Activated naive CD8-positive, alpha-beta T cell treated with anti-CD3 and anti-CD28 coated beads, Interleukin-2, amount 50 U/mL, for 16 hours (primary cell): ENCODE measurements around the gene HENMT1.
A peak's percentile ranks its signal among the peaks of the same experiment; 100 is the strongest.
"Not testable (repeated sequence)": the region's sequence is repeated elsewhere in the genome, so short reads cannot be mapped to it uniquely, and the experiment has no call there.

ENCODE experiments used
- DNase-seq: peaks from one replicate; pipeline ENCODE4 v3.0.0-alpha.2; 2020; ENCODE audit warnings: low read depth, low spot score

The HENMT1 gene

GRCh38 chr1:108671143-108671542 lies 10.2 kb upstream of the HENMT1 start:
- DNase-seq, result no peak

DNA sequence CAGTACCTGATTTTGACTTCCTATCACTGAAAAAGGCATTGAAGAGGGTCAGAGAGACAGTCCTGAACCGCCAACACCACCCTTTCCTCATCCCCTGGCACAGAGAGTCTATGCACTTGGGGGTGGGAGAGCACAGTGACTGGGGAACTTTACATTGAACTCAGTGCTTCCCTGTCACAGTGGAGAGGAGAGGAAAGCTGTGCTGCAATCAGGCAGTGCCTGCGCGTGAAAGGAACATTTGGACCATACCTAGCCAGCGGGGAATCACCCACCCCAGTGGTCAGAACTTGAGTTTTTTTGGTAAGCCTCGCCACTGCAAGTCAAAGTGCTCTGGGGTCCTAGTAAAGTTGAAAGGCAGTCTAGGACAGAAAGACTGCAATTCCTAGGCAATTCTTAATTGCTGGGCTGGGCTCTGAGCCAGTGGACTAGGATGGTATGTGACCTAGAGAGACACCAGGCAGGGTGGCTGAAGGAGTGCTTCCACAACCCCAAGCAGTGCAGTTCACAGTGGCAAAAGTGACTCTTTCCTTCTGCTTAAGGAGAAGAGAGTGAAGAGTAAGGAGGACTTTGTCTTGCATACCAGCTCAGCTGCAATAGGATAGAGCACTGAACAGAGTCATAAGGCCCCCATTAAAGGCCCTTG lies 9.4 kb upstream of the HENMT1 start:
- DNase-seq, result no peak

- DNase-seq, result no peak
Measured at GRCh38 chr1:108669679-108670078, 8.8 kb upstream of the HENMT1 start.

- DNase-seq, result no peak
Measured at GRCh38 chr1:108668777-108669176, 7.9 kb upstream of the HENMT1 start.

GRCh38 chr1:108667422-108667821 lies 6.5 kb upstream of the HENMT1 start:
- not testable (repeated sequence) for DNase-seq

DNA sequence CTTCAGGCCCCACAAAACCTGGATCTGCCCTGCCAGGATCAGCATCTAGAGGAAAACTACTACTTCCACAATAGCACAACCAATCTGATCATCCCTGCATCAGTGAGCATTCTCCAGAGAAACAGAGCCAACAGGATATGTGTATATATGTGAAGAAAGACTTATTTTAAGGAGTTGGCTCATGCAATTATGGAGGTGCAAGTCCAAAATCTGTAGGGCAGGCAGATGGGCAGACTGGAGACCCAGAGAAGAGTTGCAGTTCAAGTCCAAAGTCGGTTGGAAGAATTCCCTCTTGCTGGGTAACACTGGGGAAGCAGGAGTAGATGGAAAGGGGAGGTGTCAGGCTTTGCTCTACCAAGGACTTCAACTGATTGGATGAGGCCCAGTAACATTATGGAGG lies 4.9 kb upstream of the HENMT1 start:
- DNase-seq, result no peak

DNA sequence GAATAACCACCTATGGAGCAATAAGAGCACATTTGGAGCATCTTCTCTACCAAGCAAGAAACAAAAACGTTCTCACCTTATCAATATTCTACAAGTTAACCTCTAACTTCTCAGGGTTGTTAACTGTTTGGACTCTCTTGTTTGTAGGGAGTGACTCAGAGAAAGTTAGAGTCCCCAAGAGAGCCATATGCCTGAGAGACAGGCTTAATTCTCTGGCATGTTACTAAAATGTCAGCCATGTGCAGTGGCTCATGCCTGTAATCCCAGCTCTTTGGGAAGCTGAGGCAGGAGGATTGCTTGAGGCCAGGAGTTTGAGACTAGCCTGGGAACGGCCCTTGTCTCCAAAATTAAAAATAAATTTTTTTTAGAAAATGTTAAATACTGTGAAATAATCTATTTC lies 4.2 kb upstream of the HENMT1 start:
- DNase-seq, result no peak

- no peak for DNase-seq
Measured at GRCh38 chr1:108664481-108664880, 3.6 kb upstream of the HENMT1 start.

- no peak for DNase-seq
Measured at GRCh38 chr1:108663074-108663473, 2.2 kb upstream of the HENMT1 start.

DNA sequence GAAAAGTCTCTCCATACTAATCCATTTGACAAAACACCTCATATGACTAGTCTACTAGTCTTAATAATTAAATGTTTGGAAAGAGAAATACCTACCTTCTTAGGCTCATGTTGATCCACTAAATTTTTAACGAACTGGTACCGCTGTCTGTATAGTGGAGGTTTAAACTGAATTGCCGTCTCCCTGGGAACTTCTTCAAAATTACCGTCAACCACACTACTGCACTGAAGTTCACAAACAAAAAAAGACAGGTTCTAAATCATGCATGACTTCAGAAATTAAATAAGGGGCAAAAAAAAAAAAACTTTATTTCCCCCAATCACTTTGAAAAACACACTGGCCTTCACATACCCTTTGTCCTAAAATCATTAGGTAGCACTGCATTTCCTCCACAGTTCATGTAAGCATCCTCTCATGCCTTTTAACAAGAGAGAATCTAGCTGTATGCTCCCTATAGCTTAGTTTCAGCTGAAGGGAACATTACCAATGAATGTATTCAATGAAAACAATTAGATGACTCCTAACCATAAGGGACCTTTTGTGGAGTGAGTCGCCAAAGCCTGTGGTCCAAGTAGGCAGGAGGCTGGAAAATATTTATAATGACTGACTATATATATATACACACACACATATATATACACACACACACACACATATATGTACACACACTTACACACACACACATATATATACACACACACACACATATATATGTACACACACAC lies 3.4 kb downstream of the HENMT1 start:
- DNase-seq, result no peak

GRCh38 chr1:108653431-108654105 lies 7.3 kb downstream of the HENMT1 start:
- no peak for DNase-seq

DNA sequence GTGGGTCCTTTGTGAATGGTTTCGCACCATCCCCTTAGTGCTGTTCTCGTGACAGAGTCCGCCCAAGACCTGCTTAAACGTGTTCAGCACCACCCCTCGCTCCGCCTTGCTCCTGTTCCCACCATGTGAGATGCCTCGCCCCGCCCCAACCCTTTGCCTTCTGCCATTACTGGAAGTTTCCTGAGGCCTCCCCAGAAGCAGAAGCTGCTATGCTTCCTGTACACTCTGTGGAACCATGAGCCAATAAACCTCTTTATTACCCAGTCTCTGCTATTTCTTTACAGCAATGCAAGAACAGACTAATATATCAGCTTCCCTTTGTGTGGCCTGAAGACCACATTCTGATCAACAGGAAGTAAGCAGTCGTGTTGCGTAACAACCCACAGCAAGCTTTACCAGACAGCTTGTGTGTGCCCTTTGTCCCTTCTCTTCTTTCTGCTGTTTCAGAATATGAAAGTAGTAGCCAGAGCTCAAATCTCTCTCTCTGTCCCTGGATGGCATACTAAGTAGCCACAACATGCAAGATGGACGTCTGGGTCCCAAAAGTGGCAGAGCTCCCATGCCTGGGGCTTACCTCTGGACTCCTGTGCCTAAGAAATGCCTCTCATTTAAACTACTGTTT lies 14.1 kb downstream of the HENMT1 start:
- DNase-seq, result peak; percentile 14

DNA sequence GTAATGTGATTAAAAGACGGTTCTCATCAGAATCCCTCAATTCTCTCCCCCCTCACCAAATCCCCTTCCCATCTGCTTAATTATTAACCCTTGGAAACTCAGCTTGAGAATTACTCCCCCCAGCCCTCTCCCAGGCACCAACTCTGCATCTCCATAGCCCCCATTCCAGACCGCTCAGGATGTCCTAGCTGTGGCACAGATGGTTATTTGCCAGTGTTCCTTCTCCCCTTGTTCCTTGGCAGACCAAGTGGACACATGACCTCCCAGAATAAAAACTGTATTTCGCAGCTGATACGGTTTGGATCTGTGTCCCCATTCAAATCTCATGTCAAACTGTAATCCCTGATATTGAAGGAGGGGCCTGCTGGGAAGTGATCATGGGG lies 14.6 kb downstream of the HENMT1 start:
- DNase-seq, result no peak

DNA sequence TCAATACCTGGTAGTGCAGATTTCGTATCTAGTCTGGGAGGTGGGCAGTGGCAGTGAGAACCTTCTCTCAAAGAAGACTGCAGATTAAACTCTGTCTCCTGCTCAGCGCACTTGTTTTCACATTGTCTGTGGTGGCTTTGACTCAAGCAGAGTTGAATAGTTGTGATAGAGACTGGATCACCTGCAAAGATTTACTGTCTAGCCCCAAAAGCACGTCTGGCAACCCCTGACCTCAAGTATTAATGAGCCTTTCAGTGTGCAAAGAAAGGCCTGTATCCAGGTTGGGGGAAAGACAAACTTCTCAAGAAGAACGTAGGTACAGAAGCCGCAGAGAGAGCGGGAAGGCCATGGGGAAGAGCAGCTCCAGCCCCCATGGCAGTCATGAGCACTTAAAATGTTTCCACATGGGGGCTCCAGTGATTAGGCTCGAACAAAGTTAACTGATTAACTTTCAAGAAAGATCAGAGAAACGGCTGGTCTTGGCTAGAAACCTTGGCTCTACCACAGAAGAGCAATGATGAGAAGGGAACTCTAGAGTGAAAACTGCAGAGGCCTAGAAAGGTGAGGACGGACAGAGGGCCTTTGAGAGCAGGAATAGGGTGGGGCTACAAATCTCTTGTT lies 15.2 kb downstream of the HENMT1 start:
- no peak for DNase-seq

GRCh38 chr1:108644984-108645383 lies 15.9 kb downstream of the HENMT1 start:
- no peak for DNase-seq

DNA sequence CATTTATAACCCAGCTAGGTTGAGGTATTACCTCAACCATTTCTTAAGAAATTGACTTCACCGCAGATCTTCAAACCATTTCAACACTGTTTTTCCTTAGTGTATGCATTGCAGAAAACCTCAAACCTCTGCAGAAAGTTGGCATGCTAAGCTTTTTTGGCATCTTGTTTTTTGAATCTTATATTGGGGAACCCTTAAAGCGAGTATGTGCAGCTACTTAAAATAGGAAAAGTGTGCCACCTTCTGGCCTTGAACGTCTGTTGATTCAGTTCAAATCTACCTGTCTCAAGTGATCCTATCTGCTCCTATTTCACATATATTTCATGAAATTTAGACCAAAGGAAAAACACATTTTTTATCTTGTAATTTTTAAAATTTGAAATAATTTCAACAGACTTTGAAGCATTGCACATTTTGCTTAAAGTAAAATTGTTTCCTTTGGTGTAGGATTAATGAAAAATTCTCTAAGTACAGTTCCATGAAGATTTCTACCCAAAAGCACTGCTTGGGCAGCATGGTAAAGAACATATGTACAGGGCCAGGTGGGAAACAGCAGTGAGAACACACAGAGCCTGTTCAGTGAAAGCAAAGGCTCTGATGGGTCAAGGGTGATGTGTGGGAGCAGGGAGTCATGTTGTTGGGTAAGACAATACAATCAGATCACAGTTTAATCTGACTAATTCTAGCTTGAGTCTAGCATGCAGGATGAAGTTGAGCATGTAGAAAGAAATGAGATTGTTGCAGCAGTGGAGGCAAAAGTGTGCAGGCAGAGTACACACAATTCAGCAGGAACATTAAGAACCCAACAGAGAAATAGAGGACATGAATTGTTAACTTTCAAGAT lies 17.2 kb downstream of the HENMT1 start:
- no peak for DNase-seq

GRCh38 chr1:108640863-108641262 lies 20.0 kb downstream of the HENMT1 start:
- DNase-seq, result not testable (repeated sequence)

GRCh38 chr1:108639899-108640560 lies 20.9 kb downstream of the HENMT1 start:
- peak; percentile 11 for DNase-seq

DNA sequence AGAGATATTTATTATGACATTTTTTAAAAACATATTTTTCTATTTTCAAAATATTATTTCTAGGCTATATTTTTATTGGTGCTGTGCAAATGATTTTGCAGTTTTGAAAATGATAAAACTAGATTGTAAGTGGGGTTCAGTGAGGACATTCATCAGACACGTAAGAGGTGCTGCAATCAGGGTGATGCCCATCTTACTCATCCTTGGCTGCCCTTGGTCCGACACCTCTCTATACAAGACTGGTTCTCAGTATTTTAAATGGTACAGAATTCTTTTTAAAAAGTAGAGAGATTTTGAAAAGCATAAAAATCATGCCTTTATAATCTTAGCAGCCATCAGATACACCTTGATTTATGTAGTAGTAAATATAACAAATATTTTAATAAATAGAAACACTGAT lies 24.0 kb downstream of the HENMT1 start:
- no peak for DNase-seq

DNA sequence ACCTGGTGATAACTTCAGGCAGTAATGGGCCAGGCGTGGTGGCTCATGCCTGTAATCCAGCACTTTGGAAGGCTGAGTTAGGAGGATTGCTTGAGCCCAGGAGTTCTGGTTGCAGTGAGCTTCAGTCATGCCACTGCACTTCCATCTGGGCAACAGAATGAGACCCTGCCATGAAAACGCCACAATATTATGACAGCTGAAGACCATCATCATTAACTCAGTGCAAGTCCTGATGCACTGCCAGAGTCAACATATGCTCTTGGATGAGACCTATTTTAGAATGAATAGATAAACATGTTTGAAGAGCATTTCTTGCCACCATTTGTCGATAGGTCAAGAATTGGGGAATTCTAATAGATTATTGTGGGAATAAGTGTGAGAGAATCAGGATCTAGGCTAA lies 26.4 kb downstream of the HENMT1 start:
- DNase-seq, result no peak

- no peak for DNase-seq
Measured at GRCh38 chr1:108628665-108629064, 32.2 kb downstream of the HENMT1 start.
